KOPT-K1 (cell line): Measurements from ENCODE around the gene BLOC1S5.

ENCODE experiments used
- H3K27ac ChIP-seq: fragments of 200-600 bp; sonication (generic); 2 replicates; pipeline ENCODE4 v1.5.1; 2016; ENCODE audit warnings: antibody characterized with exemption, mild to moderate bottlenecking, low read depth, low read length; ENCODE audit not compliant: poor library complexity, severe bottlenecking
- H3K36me3 ChIP-seq: fragments of 200-600 bp; sonication (generic); 2 replicates; pipeline ENCODE4 v1.5.1; 2017; ENCODE audit warnings: antibody characterized with exemption, mild to moderate bottlenecking, low read length, moderate library complexity; ENCODE audit not compliant: insufficient read depth
- H3K9me3 ChIP-seq: fragments of 200-600 bp; sonication (generic); 2 replicates; pipeline ENCODE4 v1.5.1; 2017; ENCODE audit warnings: antibody characterized with exemption, low read length, mild to moderate bottlenecking; ENCODE audit not compliant: insufficient read depth, poor library complexity, severe bottlenecking

BLOC1S5 gene

DNA sequence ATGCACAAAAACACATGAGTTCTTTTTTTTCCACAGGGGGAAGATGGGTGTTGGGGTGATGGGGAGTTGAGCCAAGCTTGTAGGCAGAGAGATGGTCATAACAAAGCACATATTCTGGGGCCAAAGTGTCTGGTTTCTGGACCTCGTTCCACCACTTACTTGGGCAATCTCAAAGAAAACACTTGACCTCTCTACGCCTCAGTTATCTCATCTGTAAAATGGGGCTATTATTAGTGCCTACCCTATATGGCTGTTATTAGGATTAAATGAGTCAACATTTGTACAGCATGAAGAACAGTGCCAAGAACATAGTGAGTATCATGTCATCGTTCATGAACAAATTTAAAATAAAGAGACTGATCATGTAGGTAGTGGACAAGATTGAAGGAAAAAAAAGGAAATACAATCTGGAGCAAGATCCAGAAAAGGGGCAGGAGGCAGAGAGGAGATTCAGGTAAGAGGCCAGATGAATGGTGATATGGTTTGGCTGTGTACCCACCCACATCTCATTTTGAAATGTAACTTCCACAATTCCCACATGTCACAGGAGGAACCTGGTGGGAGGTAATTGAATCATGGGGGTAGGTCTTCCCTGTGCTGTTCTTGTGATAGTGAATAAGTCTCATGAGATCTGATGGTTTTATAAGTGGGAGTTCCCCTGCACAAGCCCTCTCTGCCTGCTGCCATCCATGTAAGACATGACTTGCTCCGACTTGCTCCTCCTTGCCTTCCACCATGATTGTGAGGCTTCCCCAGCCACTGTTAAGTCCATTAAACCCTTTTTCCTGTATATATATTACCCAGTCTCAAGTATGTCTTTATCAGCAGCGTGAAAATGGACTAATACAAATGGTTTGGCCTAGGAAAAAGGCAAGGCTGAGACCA is 23.9 kb upstream of the BLOC1S5 start:
- Histone ChIP-seq H3K27ac (no peak overlapping the region), H3K36me3 (peaks cover 100% of the 10 kb centered on the region), H3K9me3 (peaks cover 23% of the 10 kb centered on the region)

DNA sequence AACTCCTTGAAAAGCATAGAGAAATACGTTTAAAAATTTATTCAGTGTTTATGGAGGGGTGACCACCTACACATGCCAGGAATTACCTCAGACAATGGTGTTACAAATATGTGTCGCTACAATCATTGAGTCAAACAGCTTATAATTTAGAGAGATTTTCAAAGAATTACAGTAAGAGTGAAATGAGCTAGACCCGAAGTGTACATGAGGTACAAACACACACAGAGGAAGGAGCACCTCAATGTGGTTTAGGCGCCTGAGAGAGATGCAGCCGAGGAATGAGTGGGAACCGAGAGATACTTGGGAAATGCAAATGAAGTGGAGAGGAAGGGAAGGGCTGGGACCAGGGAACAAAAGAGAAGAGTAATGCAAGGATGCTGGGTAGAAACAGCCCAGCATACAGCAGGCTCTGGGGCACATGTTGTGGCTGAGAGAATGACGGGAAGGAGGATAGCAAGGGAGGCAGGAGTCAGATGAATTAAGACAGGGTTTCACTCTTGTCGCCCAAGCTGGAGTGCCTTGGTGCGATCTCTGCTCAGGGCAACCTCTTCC is 22.6 kb upstream of the BLOC1S5 start:
- Histone ChIP-seq H3K36me3 (peaks cover 94% of the 10 kb centered on the region), H3K9me3 (peaks cover 23% of the 10 kb centered on the region), H3K27ac (no peak overlapping the region)

DNA sequence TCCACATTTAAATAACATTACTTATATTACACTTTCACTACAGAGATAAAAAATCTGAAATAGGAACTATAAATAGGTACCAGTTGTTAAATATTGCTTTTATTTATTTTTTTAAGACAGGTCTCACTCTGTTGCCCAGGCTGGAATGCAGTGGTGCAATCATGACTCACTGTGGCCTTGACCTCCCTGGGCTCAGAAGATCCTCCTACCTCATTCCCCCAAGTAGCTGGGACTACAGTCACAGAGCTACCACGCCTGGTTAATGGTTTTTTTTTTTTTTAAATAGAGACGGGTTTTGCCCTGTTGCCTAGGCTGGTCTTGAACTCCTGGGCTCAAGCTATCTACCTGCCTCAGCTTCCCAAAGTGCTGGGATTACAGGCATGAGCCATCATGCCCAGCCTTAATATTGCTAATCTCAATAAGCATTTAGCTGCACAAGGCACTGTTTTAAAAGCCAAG is 20.9 kb upstream of the BLOC1S5 start:
- Histone ChIP-seq H3K36me3 (peaks cover 90% of the 10 kb centered on the region), H3K9me3 (peaks cover 15% of the 10 kb centered on the region), H3K27ac (no peak overlapping the region)

DNA sequence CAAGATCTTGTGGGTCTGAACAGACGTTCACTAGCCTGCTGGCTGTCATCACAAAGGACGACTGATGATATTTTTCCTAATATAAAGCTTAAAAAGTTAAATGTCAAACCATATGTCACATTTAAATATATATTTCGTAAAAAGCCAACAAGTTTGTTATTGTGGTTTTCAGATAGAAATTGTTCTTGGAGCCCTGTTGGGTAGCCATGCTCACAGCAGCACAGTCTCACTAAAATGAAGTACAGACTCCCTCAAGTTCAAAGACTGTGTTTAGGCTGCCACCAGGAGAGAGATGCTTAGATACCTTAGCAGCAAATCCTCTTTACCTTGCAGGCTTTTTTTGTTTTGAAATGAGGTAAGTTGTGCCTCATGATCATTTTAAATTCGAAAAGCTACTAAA is 20.4 kb upstream of the BLOC1S5 start:
- Histone ChIP-seq H3K36me3 (peaks cover 90% of the 10 kb centered on the region), H3K9me3 (peaks cover 14% of the 10 kb centered on the region), H3K27ac (no peak overlapping the region)

DNA sequence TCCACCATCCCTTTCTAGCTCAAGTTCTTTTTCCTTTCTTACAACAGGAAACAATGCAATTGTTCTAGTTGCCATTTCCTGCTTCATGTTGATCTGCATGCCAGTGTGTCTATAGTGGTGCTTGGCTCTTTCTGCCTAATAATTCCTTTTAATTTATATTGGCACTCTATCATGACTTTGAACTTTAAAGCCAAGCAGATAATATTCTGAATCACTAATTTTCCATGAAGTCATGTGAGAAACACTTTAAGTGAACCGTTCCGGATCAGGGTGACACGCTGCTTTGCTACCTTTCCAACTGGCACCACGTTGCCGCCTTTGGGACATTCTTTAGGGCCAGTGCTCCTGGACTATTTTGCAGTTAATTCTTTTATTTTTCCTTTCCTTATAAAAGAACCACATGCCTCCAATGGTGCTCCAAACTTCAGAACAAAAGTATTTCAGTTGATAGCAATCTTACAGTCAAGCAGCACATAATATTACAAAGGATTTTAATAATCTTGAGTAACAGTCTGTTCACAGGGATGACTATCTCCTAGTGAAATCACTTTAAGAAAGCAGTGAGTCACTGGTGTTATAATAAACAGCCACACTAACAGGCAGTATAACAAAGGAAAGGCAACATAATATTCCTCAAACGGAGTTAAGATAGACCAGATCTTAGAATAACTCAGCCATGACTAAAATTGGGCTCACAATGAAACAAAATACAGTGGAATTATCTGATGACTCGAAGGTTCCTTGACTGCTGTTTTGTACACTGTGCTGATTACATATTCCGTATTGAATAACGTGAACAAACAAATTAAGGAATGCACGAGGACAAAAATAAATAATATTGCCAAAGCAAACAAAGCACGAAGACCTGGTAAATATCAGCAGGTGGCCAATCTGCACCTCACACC is 19.0 kb upstream of the BLOC1S5 start:
- Histone ChIP-seq H3K9me3 (peaks cover under 1% of the 10 kb centered on the region), H3K36me3 (peaks cover 88% of the 10 kb centered on the region), H3K27ac (no peak overlapping the region)

DNA sequence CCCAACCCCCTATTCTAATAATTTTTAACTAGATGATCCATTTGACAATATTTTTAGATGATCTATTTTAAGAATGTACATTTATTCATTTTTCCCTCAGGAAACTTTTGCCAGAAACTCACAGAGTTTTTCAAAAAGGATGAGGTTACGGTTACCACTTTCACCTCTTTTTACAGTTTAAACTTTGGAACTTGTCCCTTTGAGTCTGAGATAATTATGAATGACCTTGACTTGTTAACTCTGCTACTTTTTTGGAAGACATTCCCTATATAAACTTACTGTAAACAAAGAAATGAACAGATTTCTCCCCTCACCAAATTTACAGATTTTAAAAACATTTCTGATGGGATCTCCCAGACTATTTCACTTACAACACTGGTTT is 18.4 kb upstream of the BLOC1S5 start:
- no peak overlapping the region for H3K27ac ChIP-seq
- H3K36me3 ChIP-seq: peaks cover 88% of the 10 kb centered on the region
- no peaks in the 10 kb centered on the region for H3K9me3 ChIP-seq

DNA sequence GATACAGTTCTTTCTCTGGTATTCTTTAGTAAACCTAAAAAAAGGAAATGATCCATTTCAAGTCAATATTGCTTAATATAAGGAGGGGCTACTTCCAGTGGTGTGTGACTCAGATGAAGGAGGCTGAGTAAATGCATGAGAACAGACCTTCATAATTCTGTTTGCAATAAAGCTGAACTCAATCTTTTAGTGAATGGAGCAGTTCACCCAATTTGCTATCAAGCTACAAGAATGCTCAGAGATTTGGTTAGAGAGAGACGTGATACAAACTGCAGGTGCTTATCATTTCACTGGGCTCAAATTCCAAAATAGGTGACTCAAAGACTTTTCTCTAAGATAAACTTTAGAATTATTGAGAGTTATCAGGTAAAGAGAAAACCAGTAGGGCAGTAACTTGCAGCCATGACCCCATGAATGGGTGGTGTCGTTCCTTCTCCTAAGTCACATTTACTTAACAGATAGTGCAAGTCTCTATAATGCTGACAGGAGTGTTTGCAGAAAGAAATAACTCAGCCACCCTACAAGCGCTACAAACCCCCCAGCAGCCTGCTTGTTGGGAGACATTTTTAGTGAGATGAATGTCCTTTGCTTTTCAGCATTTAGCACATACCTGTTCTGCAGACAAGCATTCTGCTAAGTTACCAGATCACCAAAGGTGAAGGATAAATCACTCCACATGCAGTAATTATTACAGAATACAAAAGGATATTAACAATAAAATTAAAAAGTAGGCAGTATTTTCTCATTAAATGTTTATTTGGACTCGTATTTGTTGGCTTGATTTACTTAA is 16.4 kb upstream of the BLOC1S5 start:
- Histone ChIP-seq H3K36me3 (peaks cover 72% of the 10 kb centered on the region), H3K9me3 (no peaks in the 10 kb centered on the region), H3K27ac (no peak overlapping the region)

DNA sequence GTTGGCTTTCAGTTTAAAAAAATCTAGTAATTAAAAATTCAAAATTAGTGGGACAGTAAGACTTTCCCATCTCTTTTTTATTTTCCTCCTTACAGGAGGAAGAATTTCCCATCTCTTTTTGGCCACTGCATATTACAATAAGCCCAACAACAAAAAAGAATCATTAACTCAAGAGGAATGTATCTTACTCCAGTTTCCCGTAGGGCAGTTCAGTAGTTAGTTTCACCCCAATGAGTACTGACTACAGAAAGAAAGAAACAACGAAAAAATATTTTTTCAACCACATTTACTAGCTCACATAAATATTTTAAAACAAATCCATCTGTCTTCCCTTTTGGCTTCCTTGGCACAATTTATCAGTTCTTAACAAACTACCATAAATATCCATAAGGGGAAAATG is 14.9 kb upstream of the BLOC1S5 start:
- Histone ChIP-seq H3K9me3 (no peaks in the 10 kb centered on the region), H3K27ac (no peak overlapping the region), H3K36me3 (peaks cover 58% of the 10 kb centered on the region)

DNA sequence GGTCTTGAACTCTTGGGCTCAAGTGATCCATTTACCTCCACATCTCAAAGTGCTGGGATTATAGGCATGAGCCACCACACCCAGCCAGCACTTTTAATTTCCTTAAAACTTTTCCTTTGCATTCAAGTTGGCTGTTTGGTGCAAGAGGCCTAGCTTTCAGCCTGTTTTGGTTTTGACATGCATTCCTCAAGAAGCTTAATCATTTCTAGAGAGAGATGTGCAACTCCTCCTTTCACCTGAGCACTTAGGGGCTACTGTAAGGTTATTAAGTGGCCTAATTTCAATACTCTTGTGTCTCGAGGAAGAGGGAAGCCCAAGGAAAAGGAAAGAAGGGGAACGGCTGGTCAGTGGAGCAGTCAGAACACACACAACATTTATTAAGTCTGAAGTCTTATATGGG is 13.8 kb upstream of the BLOC1S5 start:
- Histone ChIP-seq H3K9me3 (no peaks in the 10 kb centered on the region), H3K36me3 (peaks cover 46% of the 10 kb centered on the region), H3K27ac (no peak overlapping the region)

DNA sequence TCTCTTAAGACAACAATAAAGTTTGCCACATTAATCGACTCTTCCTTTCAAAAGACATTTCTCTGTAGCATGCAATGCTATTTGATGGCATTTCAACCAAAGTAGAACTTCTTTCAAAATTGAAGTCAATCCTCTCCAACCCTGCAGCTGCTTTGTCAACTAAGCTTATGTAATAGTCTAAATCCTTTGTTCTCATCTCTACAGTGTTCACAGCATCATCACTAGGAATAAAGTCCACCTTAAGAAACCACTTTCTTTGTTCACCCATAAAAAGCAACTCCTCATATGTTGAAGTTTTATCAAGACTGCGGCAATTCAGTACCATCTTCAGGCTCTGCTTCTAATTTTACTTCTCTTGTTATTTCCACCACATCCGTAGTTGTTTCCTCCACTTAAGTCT is 11.5 kb upstream of the BLOC1S5 start:
- Histone ChIP-seq H3K27ac (no peak overlapping the region), H3K36me3 (peaks cover 34% of the 10 kb centered on the region), H3K9me3 (no peaks in the 10 kb centered on the region)

DNA sequence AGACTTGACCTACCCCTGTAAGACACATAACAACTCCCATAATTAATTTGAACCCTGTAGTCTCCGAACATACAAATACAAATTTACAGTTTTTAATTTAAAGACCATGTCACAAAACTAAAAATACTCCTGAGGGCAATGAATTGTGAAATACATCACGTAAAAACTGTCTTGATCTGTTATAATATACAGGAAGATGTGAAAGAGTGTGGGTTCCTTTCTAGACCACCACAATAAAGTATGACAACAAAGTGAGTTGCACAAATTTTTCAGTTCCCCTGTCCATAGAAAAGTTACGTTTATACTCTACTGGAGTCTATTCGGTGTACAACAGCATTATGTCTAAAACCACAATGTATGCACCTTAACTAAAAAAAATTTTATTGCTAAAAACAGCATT is 11.0 kb upstream of the BLOC1S5 start:
- Histone ChIP-seq H3K9me3 (no peaks in the 10 kb centered on the region), H3K27ac (no peak overlapping the region), H3K36me3 (peaks cover 29% of the 10 kb centered on the region)

DNA sequence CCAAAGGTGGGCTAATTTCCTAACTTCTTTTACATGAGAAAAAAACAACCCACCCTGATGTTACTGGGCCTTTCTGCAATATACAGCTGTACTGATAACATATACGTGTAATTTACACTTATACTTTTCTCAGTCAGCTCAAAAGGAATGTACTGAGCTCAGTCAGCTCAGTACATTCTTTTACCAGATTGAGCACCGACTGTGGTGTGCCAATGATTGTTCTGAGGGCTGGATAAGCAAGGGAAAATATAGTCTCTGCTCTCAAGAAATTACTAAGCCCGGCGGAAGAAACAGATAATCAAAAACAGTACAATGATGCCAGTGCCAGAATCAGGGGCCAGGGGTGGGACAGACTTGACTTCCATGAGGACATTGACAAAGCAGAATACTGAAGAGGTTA is 10.0 kb upstream of the BLOC1S5 start:
- Histone ChIP-seq H3K9me3 (no peaks in the 10 kb centered on the region), H3K27ac (no peak overlapping the region), H3K36me3 (peaks cover 19% of the 10 kb centered on the region)

DNA sequence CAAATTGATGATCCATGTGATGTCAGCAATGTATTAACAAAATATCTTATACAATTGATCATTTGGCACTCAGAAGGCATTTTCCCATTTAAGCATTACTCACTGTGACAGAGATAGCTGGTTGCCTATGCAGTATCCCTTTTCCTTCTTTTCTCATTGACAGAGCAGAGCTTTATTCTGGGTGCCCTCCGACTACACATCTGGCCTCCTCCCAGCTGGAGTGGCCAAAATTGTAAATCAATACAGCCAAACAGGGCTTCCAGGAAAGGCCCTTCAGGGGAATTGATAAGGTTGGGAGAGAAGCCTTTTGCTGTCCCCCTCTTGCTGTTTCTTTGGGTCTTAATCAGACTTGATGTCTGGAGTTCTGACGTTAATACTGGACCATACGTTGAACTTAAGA is 9.6 kb upstream of the BLOC1S5 start:
- Histone ChIP-seq H3K9me3 (no peaks in the 10 kb centered on the region), H3K27ac (no peak overlapping the region), H3K36me3 (peaks cover 16% of the 10 kb centered on the region)

DNA sequence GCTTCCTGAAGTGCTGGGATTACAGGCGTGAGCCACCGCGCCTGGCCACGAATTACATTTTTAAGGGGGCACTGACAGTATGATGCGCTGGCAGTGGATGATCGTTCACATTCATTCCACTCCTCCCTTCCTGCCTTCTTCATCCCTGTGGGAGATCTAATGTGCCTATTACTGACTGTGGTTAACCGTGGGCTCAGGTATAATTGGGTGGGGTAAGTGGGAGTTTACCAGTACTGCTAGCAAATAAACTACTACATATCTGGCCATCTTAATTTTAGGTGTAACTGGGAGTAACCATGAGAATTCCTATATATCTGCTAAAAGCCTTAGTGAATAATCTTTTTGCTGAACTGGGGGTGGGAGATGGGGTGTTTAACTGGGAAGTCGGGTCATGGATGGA is 6.5 kb upstream of the BLOC1S5 start:
- H3K27ac ChIP-seq: no peak overlapping the region
- no peaks in the 10 kb centered on the region for H3K9me3 ChIP-seq
- H3K36me3 ChIP-seq: no peaks in the 10 kb centered on the region
